Thyroid gland (tissue), 4 donors: ENCODE results near the gene HSF4.

Source experiments
- POLR2A ChIP-seq, 2 donors: fragments of 450-650 bp; IDR thresholded peaks; one replicate each; pipeline ENCODE4 v1.6.1; 2017; ENCODE audit warnings: antibody characterized with exemption in 2 of 2, mild to moderate bottlenecking in 2 of 2, moderate library complexity in 1 of 2
- TF ChIP-seq, protein P1 (sequence below), 6 experiments: fragments of 200-600 bp in 3 of 6; fragments of 450-650 bp in 3 of 6; sonication (generic) in 3 of 6; IDR thresholded peaks; one replicate each; pipeline ENCODE4 v1.5.1; 2016 to 2019; ENCODE audit warnings: antibody characterized with exemption in 6 of 6, mild to moderate bottlenecking in 2 of 6, inconsistent platforms in 1 of 6, moderate library complexity in 1 of 6

DNA sequence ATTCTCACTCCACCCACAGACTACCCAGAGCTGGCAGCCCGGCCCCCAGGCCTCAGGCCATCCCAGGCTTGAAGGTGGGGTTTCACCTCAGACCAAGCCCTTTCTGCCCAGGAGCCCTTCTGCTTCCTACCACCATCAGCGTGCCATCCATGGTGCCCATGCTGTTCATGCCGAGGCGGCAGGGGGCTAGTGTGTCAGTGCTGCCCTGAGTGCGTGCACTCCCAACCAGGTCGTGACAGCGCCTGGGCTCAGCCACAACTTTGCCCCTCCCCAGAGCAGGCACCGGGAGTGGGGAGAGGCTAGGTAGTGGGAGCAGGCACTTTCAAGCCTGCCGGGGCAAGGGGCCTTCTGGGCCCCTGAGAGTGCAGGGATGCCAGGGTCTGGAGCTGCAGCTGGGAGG, 22.2 kb upstream of the HSF4 start:
- TF ChIP-seq, protein P1, sequence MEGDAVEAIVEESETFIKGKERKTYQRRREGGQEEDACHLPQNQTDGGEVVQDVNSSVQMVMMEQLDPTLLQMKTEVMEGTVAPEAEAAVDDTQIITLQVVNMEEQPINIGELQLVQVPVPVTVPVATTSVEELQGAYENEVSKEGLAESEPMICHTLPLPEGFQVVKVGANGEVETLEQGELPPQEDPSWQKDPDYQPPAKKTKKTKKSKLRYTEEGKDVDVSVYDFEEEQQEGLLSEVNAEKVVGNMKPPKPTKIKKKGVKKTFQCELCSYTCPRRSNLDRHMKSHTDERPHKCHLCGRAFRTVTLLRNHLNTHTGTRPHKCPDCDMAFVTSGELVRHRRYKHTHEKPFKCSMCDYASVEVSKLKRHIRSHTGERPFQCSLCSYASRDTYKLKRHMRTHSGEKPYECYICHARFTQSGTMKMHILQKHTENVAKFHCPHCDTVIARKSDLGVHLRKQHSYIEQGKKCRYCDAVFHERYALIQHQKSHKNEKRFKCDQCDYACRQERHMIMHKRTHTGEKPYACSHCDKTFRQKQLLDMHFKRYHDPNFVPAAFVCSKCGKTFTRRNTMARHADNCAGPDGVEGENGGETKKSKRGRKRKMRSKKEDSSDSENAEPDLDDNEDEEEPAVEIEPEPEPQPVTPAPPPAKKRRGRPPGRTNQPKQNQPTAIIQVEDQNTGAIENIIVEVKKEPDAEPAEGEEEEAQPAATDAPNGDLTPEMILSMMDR (IDR thresholded peaks at IDR 0.05), result no peak
- no peak for TF ChIP-seq POLR2A (IDR thresholded peaks at IDR 0.05)
